SK-N-MC (cell line): ENCODE measurements around the gene AUTS2.

ENCODE experiments used
- DNase-seq: peaks from one replicate; pipeline ENCODE4 v3.0.0-alpha.2; 2011; ENCODE audit warnings: low read depth, low spot score
- H3K27ac ChIP-seq: fragments of 200-600 bp; sonication (generic); 2 replicates; pipeline ENCODE4 v1.5.1; 2016; ENCODE audit warnings: mixed run types
- H3K36me3 ChIP-seq: fragments of 200-600 bp; sonication (generic); 2 replicates; pipeline ENCODE4 v1.6.1; 2017; ENCODE audit warnings: antibody characterized with exemption, low read length, mixed read lengths; ENCODE audit not compliant: insufficient read depth
- H3K4me3 ChIP-seq: fragments of 200-600 bp; sonication (generic); 2 replicates; pipeline ENCODE4 v1.5.1; 2016
- H3K9ac ChIP-seq: fragments of 200-600 bp; sonication (generic); 2 replicates; pipeline ENCODE4 v1.8.0; 2017; ENCODE audit warnings: mixed run types, mixed read lengths; ENCODE audit not compliant: insufficient read length
- H3K9me3 ChIP-seq: fragments of 200-600 bp; sonication (generic); 2 replicates; pipeline ENCODE4 v1.6.1; 2017; ENCODE audit warnings: low read depth, mild to moderate bottlenecking, antibody characterized with exemption, low read length, moderate library complexity, mixed read lengths
- EZH2 ChIP-seq: fragments of 200-600 bp; sonication (generic); IDR thresholded peaks from one replicate; pipeline ENCODE4 v1.6.1; 2017; ENCODE audit warnings: antibody characterized with exemption
- FOXP2 ChIP-seq: optimal IDR thresholded peaks from 2 replicates; pipeline ENCODE3; 2011; ENCODE audit warnings: mild to moderate bottlenecking, moderate library complexity; ENCODE audit not compliant: insufficient read depth; ENCODE audit errors: extremely low read length, control extremely low read depth
- POLR2AphosphoS5 ChIP-seq: IDR thresholded peaks from 2 replicates; pipeline ENCODE4 v1.6.1; 2012; ENCODE audit warnings: mild to moderate bottlenecking, low read depth, low read length, borderline replicate concordance

AUTS2 gene

DNA sequence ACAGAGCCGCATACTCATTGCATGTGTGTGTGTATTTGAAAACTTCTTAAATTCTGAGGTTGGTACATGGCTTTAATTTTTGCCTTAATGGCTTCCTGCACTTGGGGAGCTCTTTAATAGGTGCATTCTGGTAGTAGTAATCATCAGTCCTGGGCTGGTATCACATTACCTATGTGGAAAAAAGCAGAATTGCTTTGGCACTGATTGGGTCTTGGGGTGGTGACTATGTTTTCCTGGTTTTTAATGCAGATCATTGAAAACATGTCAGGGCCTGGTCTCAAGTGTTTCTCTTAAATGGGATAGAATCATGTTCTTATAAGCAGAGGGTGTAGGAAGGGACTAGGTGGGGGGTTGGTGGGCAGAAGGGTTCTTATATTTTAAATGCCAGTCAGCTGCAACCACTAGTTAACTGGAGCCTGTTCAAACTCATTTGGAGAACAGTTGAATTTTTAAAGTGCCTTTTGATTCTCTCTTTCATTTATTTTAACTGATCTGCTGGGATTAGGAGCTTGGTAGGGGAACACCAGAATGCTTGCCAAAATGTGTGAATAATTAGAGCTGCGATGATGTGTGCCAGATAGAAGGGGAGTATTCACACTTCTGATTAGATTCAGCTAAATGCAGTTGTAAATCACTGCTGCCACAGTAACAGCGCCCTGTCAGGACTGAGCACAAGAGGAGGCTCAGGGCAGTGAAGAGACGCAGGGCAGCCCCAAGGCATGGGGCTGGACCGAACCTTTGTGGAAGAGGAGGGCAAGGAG is 900.1 kb downstream of the AUTS2 start:
- no peak overlapping the region for H3K27ac ChIP-seq
- no peak for DNase-seq
- no peak overlapping the region for H3K9ac ChIP-seq
- no peaks in the 10 kb centered on the region for H3K9me3 ChIP-seq
- no peak overlapping the region for H3K4me3 ChIP-seq
- H3K36me3 ChIP-seq: no peaks in the 10 kb centered on the region
- TF ChIP-seq POLR2AphosphoS5 (no peak), FOXP2 (no peak), EZH2 (no peak)

DNA sequence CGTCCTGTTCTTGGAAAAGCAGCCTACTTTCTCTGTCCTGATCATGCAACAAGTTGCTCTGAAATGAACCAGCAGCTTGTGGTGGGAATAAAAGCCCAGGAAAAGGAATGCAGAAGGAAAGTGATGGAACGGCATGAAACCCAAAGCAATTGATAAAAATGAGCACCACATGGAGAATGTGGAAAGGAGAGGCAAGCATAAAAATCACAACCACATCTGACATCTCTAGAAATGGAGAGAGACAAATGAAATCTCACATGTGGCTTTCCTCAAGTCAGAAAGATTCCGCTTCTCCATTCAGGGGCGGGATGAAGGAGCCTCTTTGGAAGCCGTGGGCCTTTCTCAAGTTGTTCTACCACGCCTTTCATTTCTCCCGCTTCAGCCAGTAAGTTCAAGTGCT is 902.0 kb downstream of the AUTS2 start:
- H3K27ac ChIP-seq: no peak overlapping the region
- DNase-seq: no peak
- H3K9ac ChIP-seq: no peak overlapping the region
- H3K36me3 ChIP-seq: no peaks in the 10 kb centered on the region
- H3K9me3 ChIP-seq: no peaks in the 10 kb centered on the region
- no peak for TF ChIP-seq FOXP2
- no peak overlapping the region for H3K4me3 ChIP-seq

DNA sequence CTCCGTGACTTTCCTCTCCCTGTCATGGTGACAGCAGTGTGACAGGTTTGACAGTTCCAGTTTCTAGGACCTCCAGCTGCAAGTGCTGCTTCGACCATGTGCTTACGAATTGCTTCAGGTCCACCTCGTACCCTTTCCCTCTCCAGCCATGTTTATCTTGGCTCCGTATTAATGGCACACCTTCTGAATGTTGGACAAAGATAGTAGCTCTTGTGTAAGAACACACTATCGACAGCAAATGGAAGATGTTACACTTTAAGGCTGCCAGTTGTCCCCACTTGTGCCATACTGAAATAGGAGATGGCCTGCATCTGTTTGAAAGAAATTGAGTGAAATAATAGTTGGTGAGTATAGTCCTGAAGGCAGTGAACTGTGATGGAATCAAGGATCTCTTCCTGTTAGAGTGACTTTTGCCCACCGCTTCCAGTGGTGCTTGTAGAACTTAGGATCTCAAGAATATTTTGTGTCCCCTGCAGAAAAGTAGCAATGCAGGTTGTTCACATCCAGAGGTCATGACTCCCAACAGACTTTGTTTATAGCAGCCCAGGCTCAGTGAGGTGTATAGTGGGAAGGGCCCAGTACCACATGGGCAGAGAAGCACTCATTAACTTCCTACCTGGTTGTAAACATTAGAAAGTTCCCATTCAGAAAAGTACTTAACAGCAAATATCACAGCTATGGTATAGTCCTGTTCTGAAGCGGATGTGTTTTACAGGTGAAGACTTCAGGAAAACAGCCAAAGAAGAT is 904.0 kb downstream of the AUTS2 start:
- Histone ChIP-seq H3K36me3 (no peaks in the 10 kb centered on the region), H3K9ac (no peak overlapping the region), H3K9me3 (no peaks in the 10 kb centered on the region), H3K4me3 (no peak overlapping the region), H3K27ac (no peak overlapping the region)
- DNase-seq: no peak
- TF ChIP-seq POLR2AphosphoS5 (no peak), FOXP2 (no peak), EZH2 (no peak)

DNA sequence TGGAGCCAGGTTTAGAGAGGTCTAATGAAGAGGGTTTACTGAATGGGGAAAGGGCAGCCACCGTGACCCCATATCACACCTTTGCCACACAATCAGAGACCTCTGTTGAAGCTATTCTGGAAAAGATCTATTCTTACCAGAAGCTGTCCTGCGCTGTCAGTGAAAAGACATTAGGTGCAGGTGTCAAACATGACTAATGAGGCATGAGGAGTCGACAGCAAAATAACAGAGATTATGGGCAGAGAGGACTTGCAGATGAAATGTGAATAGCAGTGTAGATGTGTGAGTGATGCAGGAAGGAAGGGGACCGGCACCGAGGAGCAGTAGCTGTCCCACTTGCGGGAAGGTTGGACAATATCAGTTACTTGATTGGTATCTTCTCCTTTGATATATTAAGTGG is 906.0 kb downstream of the AUTS2 start:
- H3K4me3 ChIP-seq: no peak overlapping the region
- no peak overlapping the region for H3K9ac ChIP-seq
- no peak overlapping the region for H3K27ac ChIP-seq
- TF ChIP-seq POLR2AphosphoS5 (no peak), FOXP2 (no peak), EZH2 (no peak)
- H3K9me3 ChIP-seq: no peaks in the 10 kb centered on the region
- no peaks in the 10 kb centered on the region for H3K36me3 ChIP-seq
- no peak for DNase-seq

DNA sequence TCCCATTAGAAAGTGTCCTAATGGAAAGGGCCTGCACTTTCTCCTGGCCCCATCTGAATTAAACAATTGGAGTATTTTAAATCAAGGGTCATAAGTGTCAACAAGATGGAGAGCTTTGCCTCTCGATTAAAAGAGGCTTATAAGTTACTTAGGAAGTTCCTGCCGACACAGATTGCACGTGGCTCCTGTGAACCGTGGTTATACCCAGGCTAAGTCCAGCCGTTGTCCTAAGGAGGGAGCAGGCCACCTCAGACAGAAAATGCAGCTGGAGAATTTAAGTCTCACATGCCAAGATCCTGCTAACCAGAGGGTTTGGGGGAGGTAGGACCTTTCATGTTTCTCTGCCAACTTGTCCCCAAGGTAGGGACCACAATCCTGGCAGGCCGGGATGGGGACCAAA is 907.2 kb downstream of the AUTS2 start:
- Histone ChIP-seq H3K27ac (no peak overlapping the region), H3K9ac (no peak overlapping the region), H3K4me3 (no peak overlapping the region), H3K36me3 (no peaks in the 10 kb centered on the region), H3K9me3 (no peaks in the 10 kb centered on the region)
- TF ChIP-seq POLR2AphosphoS5 (no peak), FOXP2 (no peak), EZH2 (no peak)
- no peak for DNase-seq

DNA sequence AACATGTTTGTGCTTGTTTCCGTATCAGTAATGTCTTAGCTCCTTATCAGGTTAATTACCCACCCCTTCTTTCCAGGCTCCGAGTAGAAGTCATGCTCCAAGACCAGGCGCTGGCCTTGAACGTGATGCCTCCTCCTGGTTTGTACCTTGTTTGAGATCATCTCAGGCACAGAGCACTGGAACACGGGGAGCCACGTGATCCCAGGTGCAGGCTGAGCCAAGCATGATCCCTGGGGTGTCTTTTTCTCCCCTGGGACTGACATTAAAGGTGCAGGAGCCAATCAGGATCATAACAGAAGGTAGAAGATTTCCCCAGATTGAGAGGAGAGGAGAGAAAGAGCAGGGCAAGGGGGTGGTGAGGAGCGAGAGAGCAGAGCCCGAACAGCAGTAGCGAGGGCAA is 907.6 kb downstream of the AUTS2 start:
- no peak overlapping the region for H3K9ac ChIP-seq
- no peak overlapping the region for H3K4me3 ChIP-seq
- no peaks in the 10 kb centered on the region for H3K9me3 ChIP-seq
- no peaks in the 10 kb centered on the region for H3K36me3 ChIP-seq
- no peak overlapping the region for H3K27ac ChIP-seq
- no peak for TF ChIP-seq EZH2
- TF ChIP-seq POLR2AphosphoS5: no peak
- TF ChIP-seq FOXP2: no peak
- no peak for DNase-seq

DNA sequence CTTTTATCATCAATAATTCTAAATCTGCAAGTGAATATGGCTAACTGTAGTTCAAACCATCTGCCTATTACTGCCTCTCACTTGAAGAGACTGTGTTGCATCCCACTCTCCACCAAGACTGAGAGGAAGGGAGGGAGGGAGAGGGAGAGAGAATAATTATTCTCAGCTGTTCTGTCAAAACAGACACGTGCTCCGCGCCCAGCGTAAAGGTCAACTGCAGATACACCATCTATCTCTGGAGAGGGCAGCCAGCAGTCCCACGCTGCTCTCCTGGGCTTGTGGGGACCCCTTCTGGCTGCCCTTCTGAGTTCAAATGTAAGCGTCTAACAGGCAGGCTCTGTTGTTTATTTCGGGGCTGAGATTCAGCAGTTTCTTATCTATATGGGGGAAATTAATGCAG is 908.2 kb downstream of the AUTS2 start:
- no peak overlapping the region for H3K4me3 ChIP-seq
- H3K36me3 ChIP-seq: no peaks in the 10 kb centered on the region
- H3K9me3 ChIP-seq: no peaks in the 10 kb centered on the region
- DNase-seq: no peak
- H3K9ac ChIP-seq: no peak overlapping the region
- TF ChIP-seq FOXP2 (no peak), EZH2 (no peak), POLR2AphosphoS5 (no peak)
- H3K27ac ChIP-seq: no peak overlapping the region

DNA sequence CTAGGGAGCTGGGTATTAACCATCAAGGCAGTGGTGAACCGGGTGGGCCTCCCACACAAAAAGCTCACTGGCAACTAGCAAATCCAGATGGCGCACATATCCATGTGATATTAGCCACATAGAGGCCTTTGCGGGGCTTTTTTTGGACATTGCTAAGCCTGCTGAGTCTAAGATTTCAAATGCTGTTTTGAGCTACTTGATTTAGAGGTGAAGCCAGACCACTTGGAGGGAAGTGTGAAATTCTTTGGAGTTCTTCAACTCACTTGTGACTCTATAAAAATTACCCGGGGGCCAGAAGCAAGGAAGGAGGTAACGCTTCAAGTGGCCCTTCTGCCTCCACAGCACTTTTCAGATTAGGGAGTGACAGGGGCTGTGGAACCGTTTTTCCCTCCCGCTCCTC is 913.9 kb downstream of the AUTS2 start:
- DNase-seq: no peak
- H3K27ac ChIP-seq: no peak overlapping the region
- no peak for TF ChIP-seq POLR2AphosphoS5
- no peak for TF ChIP-seq EZH2
- no peak for TF ChIP-seq FOXP2
- H3K9ac ChIP-seq: no peak overlapping the region
- no peaks in the 10 kb centered on the region for H3K9me3 ChIP-seq
- peak overlapping the region; percentile 49 for H3K4me3 ChIP-seq
- H3K36me3 ChIP-seq: no peaks in the 10 kb centered on the region
